ENCODE data around the gene SNRNP25. TPM values are rescaled to one million over a fixed set of nuclear protein-coding genes. Genes with fewer than 3 reads are reported as not detected.

The SNRNP25 gene
- total RNA-seq, 3 donors from 2014 or later = 18.8 to 24.9 (median 20.6) TPM

- no peak for TF ChIP-seq CTCF (IDR thresholded peaks at IDR 0.05)
- intact Hi-C loops (cut with DNase I, micrococcal nuclease) = no loop called here
- no peaks in the 10 kb centered on the region for H3K9me3 ChIP-seq
- no peak overlapping the region for H3K4me3 ChIP-seq
- H3K4me1 ChIP-seq (ENCODE audit: low read depth) = peaks cover 4% of the 10 kb centered on the region
- no peak for ATAC-seq
- H3K36me3 ChIP-seq (ENCODE audit: low read depth) = no peaks in the 10 kb centered on the region
- peak in 1 of 3 donors; percentile 42 for DNase-seq
Observed at GRCh38 chr16:89391-90302, 36.0 kb downstream of the SNRNP25 start.

GRCh38 chr16:91484-91883, 37.9 kb downstream of the SNRNP25 start:
- no peak for TF ChIP-seq CTCF (IDR thresholded peaks at IDR 0.05)
- DNase-seq (no peak), ATAC-seq (no peak)
- Histone ChIP-seq H3K9me3 (no peaks in the 10 kb centered on the region), H3K4me1 (ENCODE audit: low read depth) (no peaks in the 10 kb centered on the region), H3K4me3 (no peak overlapping the region), H3K36me3 (ENCODE audit: low read depth) (no peaks in the 10 kb centered on the region)
- intact Hi-C loops (cut with DNase I, micrococcal nuclease) = no loop called here

- TF ChIP-seq CTCF (IDR thresholded peaks at IDR 0.05) = no peak
- DNase-seq = peak in 1 of 3 donors; percentile 30
- no peaks in the 10 kb centered on the region for H3K36me3 ChIP-seq (ENCODE audit: low read depth)
- intact Hi-C loops (cut with DNase I, micrococcal nuclease) = no loop called here
- no peak overlapping the region for H3K4me3 ChIP-seq
- H3K4me1 ChIP-seq (ENCODE audit: low read depth) = peaks cover 3% of the 10 kb centered on the region
- H3K9me3 ChIP-seq = no peaks in the 10 kb centered on the region
- no peak for ATAC-seq
Observed at GRCh38 chr16:92431-93339, 39.1 kb downstream of the SNRNP25 start.

- H3K36me3 ChIP-seq (ENCODE audit: low read depth) = no peaks in the 10 kb centered on the region
- ATAC-seq = no peak
- TF ChIP-seq CTCF (IDR thresholded peaks at IDR 0.05) = no peak
Observed at GRCh38 chr16:94918-95265, 41.3 kb downstream of the SNRNP25 start.

GRCh38 chr16:96935-97381, 43.3 kb downstream of the SNRNP25 start:
- Histone ChIP-seq H3K4me1 (ENCODE audit: low read depth) (peaks cover 3% of the 10 kb centered on the region), H3K9me3 (no peaks in the 10 kb centered on the region), H3K4me3 (no peak overlapping the region), H3K36me3 (ENCODE audit: low read depth) (no peaks in the 10 kb centered on the region)
- peak; percentile 100 for ATAC-seq
- DNase-seq = peak; percentile 92 to 95 (median 93)
- intact Hi-C loops (cut with DNase I, micrococcal nuclease) = no loop called here
- peak; percentile 97 for TF ChIP-seq CTCF (IDR thresholded peaks at IDR 0.05)

More at GRCh38 chr16:94918-95265, 41.3 kb downstream of the SNRNP25 start:
- Histone ChIP-seq H3K4me1 (ENCODE audit: low read depth) (peaks cover 3% of the 10 kb centered on the region), H3K4me3 (no peak overlapping the region), H3K9me3 (no peaks in the 10 kb centered on the region)
- intact Hi-C loops (cut with DNase I, micrococcal nuclease) = no loop called here
- no peak for DNase-seq
